Renal pelvis (tissue), 4 donors: ENCODE measurements around the gene ZNF180. TPM values are rescaled to one million over a fixed set of nuclear protein-coding genes. Genes with fewer than 3 reads are reported as not detected.
"Not testable (repeated sequence)": the region's sequence is repeated elsewhere in the genome, so short reads cannot be mapped to it uniquely, and the experiment has no call there.

Experiments
- DNase-seq: peaks from one replicate; pipeline ENCODE4 v3.0.0-alpha.2; 2013
- polyA plus RNA-seq, 3 donors: library from polyadenylated mRNA; unstranded; fragments of 120-200 nt; gene quantifications; one replicate each; pipeline ENCODE4 v1.2.1, GENCODE V29; 2013; ENCODE audit not compliant: insufficient read length in 3 of 3

Gene ZNF180
- polyA plus RNA-seq, 3 donors = 15.3 to 16.4 (median 16.2) TPM

GRCh38 chr19:44512326-44513298 lies 12.3 kb upstream of the ZNF180 start:
- no peak for DNase-seq

GRCh38 chr19:44509478-44509877 lies 9.2 kb upstream of the ZNF180 start:
- DNase-seq = no peak

- DNase-seq = no peak
Measured at GRCh38 chr19:44499559-44499958, 763 bp downstream of the ZNF180 start.

- no peak for DNase-seq
Measured at GRCh38 chr19:44498988-44499387, 1.3 kb downstream of the ZNF180 start.

- no peak for DNase-seq
Measured at GRCh38 chr19:44496711-44497110, 3.6 kb downstream of the ZNF180 start.

- peak; percentile 19 for DNase-seq
Measured at GRCh38 chr19:44476559-44477408, 23.5 kb downstream of the ZNF180 start.

- DNase-seq = not testable (repeated sequence)
Measured at GRCh38 chr19:44468730-44469129, 31.6 kb downstream of the ZNF180 start.

GRCh38 chr19:44462600-44463286 lies 37.6 kb downstream of the ZNF180 start:
- DNase-seq = not testable (repeated sequence)

GRCh38 chr19:44456016-44456415 lies 44.3 kb downstream of the ZNF180 start:
- not testable (repeated sequence) for DNase-seq

GRCh38 chr19:44455100-44455499 lies 45.2 kb downstream of the ZNF180 start:
- no peak for DNase-seq

- no peak for DNase-seq
Measured at GRCh38 chr19:44452367-44452766, 48.0 kb downstream of the ZNF180 start.

GRCh38 chr19:44451687-44452086 lies 48.6 kb downstream of the ZNF180 start:
- no peak for DNase-seq

- peak; percentile 93 for DNase-seq
Measured at GRCh38 chr19:44447916-44448674, 52.2 kb downstream of the ZNF180 start, which contains the start of gene ZNF229. TSS of gene ZNF229 (minus strand) at chr19:44448472. CDS start at chr19:44442847, 5,625 bp downstream.

GRCh38 chr19:44438441-44438840 lies 61.9 kb downstream of the ZNF180 start:
- DNase-seq = no peak

- DNase-seq = no peak
Measured at GRCh38 chr19:44435441-44435840, 64.9 kb downstream of the ZNF180 start.

- DNase-seq = no peak
Measured at GRCh38 chr19:44430956-44431355, 69.4 kb downstream of the ZNF180 start.

Other genes starting within 250 kb of the ZNF180 start
- 1 to 10 TPM; 5.5 to 9.3 (median 6.1) TPM for gene ZNF233, start 240.6 kb downstream of the ZNF180 start, polyA plus RNA-seq
- 10 to 100 TPM; 10.3 to 14.2 (median 12.1) TPM for gene ZNF235, start 195.5 kb downstream of the ZNF180 start, polyA plus RNA-seq
- gene ZNF112, start 143.8 kb downstream of the ZNF180 start, polyA plus RNA-seq = 10 to 100 TPM; 11.3 to 13.1 (median 12.1) TPM
- 10 to 100 TPM; 11.4 to 14.3 (median 11.4) TPM for gene ZNF285, start 98.9 kb downstream of the ZNF180 start, polyA plus RNA-seq
- gene ZNF229, start 52.0 kb downstream of the ZNF180 start, polyA plus RNA-seq = 10 to 100 TPM; 16.5 to 16.6 (median 16.5) TPM
- not detected for gene CEACAM20, start 29.2 kb upstream of the ZNF180 start, polyA plus RNA-seq
- gene IGSF23, start 113.0 kb upstream of the ZNF180 start, polyA plus RNA-seq = 1 to 10 TPM in 2 of 3 donors, under 1 TPM in 1; 0.95 to 2.0 (median 1.3) TPM
- gene PVR, start 143.4 kb upstream of the ZNF180 start, polyA plus RNA-seq = 10 to 100 TPM; 32.7 to 42.9 (median 41.1) TPM
- 10 to 100 TPM; 10.2 to 24.7 (median 24.3) TPM for gene CEACAM19, start 171.0 kb upstream of the ZNF180 start, polyA plus RNA-seq
- not detected for gene CEACAM16, start 198.6 kb upstream of the ZNF180 start, polyA plus RNA-seq
- 1 to 10 TPM; 8.5 to 9.8 (median 8.8) TPM for gene BCL3, start 248.2 kb upstream of the ZNF180 start, polyA plus RNA-seq